B cell (primary cell): ENCODE results near the gene GKN1. TPM values are rescaled to one million over a fixed set of nuclear protein-coding genes. Genes with fewer than 3 reads are reported as not detected.
A peak's percentile ranks its signal among the peaks of the same experiment; 100 is the strongest.

ENCODE experiments used
- ATAC-seq: fragments of 200-7000 bp; cut with Tn5 transposase; one replicate; pipeline ENCODE4 v1.10.0; 2021; ENCODE audit warnings: low read depth, mild to moderate bottlenecking, moderate number of reproducible peaks, moderate library complexity
- CTCF ChIA-PET: fragments of 350-600 bp; sonication (Branson Sonifier 250); formaldehyde crosslinking; loops from one replicate; lab custom pipeline; 2021; ENCODE audit warnings: antibody characterized with exemption, inconsistent platforms; lab: Charles Lee
- POLR2A ChIA-PET: fragments of 350-600 bp; sonication (Branson Sonifier 250); formaldehyde crosslinking; loops from one replicate; lab custom pipeline; 2021; ENCODE audit warnings: antibody characterized with exemption; lab: Charles Lee
- DNase-seq: peaks from one replicate; pipeline ENCODE4 v3.0.0; 2013
- H2AFZ ChIP-seq: 2 replicates; pipeline ENCODE4 v1.6.1; 2012; ENCODE audit warnings: mild to moderate bottlenecking, low read depth, low read length; ENCODE audit not compliant: insufficient read depth, poor library complexity, severe bottlenecking
- H3K27ac ChIP-seq, 2 donors: 1 replicate in 1 of 2; 2 replicates in 1 of 2; pipeline ENCODE4 v1.5.1; 2012 to 2013; ENCODE audit warnings: low read length in 2 of 2, mild to moderate bottlenecking in 2 of 2, moderate library complexity in 1 of 2
- H3K27me3 ChIP-seq, 4 experiments: fragments of 200-600 bp in 1 of 4; sonication (generic) in 1 of 4; replicated peaks in 1 of 4; 1 replicate in 2 of 4; 2 replicates in 2 of 4; pipeline versions ENCODE4 v1.6.1 to v1.7.0; 2013 to 2016; ENCODE audit warnings: low read length in 3 of 4, mild to moderate bottlenecking in 2 of 4, mixed read lengths in 1 of 4, moderate library complexity in 1 of 4; ENCODE audit not compliant: insufficient read depth in 4 of 4, control insufficient read depth in 3 of 4; ENCODE audit errors: control extremely low read depth in 1 of 4
- H3K36me3 ChIP-seq, 2 experiments: replicated peaks in 1 of 2; 1 replicate in 1 of 2; 2 replicates in 1 of 2; pipeline versions ENCODE4 v1.6.1 to v1.7.1; 2013; ENCODE audit warnings: low read length in 1 of 2; ENCODE audit not compliant: insufficient read depth in 2 of 2, control insufficient read depth in 1 of 2; ENCODE audit errors: control extremely low read depth in 1 of 2, extremely low read depth in 1 of 2
- H3K4me1 ChIP-seq, 2 donors: fragments of 200-600 bp in 1 of 2; sonication (generic) in 1 of 2; 1 replicate in 1 of 2; 2 replicates in 1 of 2; pipeline versions ENCODE4 v1.5.1 to v1.6.1; 2013 to 2017; ENCODE audit warnings: low read length in 2 of 2; ENCODE audit not compliant: control insufficient read depth in 2 of 2, insufficient read depth in 2 of 2
- H3K4me2 ChIP-seq: replicated peaks from 2 replicates; pipeline ENCODE3; 2012; ENCODE audit warnings: mild to moderate bottlenecking, low read depth, low read length; ENCODE audit not compliant: poor library complexity, severe bottlenecking
- H3K4me3 ChIP-seq, 5 experiments: fragments of 200-600 bp in 1 of 5; sonication (generic) in 1 of 5; 1 replicate in 3 of 5; 2 replicates in 2 of 5; pipeline versions ENCODE4 v1.5.1 to v1.7.0; 2011 to 2016; ENCODE audit warnings: low read length in 4 of 5, mild to moderate bottlenecking in 4 of 5, low read depth in 2 of 5, control low read depth in 1 of 5, moderate library complexity in 1 of 5; ENCODE audit not compliant: insufficient read depth in 1 of 5; ENCODE audit errors: control extremely low read depth in 1 of 5, extremely low read depth in 1 of 5
- H3K79me2 ChIP-seq: fragments of 200-600 bp; sonication (generic); one replicate; pipeline ENCODE4 v1.6.0; 2016; ENCODE audit warnings: low read length; ENCODE audit not compliant: control insufficient read depth, insufficient read depth
- H3K9ac ChIP-seq: fragments of 200-600 bp; sonication (generic); 2 replicates; pipeline ENCODE4 v1.6.1; 2017; ENCODE audit warnings: mild to moderate bottlenecking, low read length, moderate library complexity
- H3K9me3 ChIP-seq, 3 donors: one replicate each; pipeline versions ENCODE4 v1.6.1 to v1.7.1; 2013; ENCODE audit warnings: low read length in 2 of 3; ENCODE audit not compliant: control insufficient read depth in 2 of 3, insufficient read depth in 1 of 3; ENCODE audit errors: control extremely low read depth in 1 of 3
- H4K20me1 ChIP-seq: 2 replicates; pipeline ENCODE4 v1.6.0; 2012; ENCODE audit warnings: mild to moderate bottlenecking, low read length; ENCODE audit not compliant: insufficient read depth, control insufficient read depth, poor library complexity, severe bottlenecking
- H3K27ac Mint-ChIP-seq: one replicate; pipeline ENCODE4 v1.8.0; 2021; ENCODE audit warnings: mixed read lengths
- H3K27me3 Mint-ChIP-seq: one replicate; pipeline ENCODE4 v1.8.0; 2021; ENCODE audit warnings: mixed read lengths
- H3K4me1 Mint-ChIP-seq: one replicate; pipeline ENCODE4 v1.8.0; 2021; ENCODE audit warnings: mixed read lengths
- H3K4me3 Mint-ChIP-seq: one replicate; pipeline ENCODE4 v1.8.0; 2021; ENCODE audit warnings: mixed read lengths
- H3K9me3 Mint-ChIP-seq: one replicate; pipeline ENCODE4 v1.8.0; 2022; ENCODE audit warnings: mixed read lengths; ENCODE audit not compliant: insufficient read depth
- CTCF ChIP-seq: fragments of 200-600 bp; IDR thresholded peaks from one replicate; pipeline ENCODE4 v1.8.0; 2022; ENCODE audit warnings: antibody characterized with exemption, mild to moderate bottlenecking
- EZH2 ChIP-seq: IDR thresholded peaks from 2 replicates; pipeline ENCODE4 v1.6.1; 2012; ENCODE audit warnings: borderline replicate concordance, low read depth, mild to moderate bottlenecking, moderate library complexity, low read length; ENCODE audit not compliant: insufficient read depth, poor library complexity, severe bottlenecking
- WGBS: methylation state at CpG from one replicate; pipeline ENCODE4 v1.1.5; 2013; ENCODE audit warnings: missing lambda C conversion rate; ENCODE audit not compliant: insufficient coverage; 5-methylcytosine and 5-hydroxymethylcytosine counted together
- intact Hi-C: fragments of 100-400 bp; cut with micrococcal nuclease; formaldehyde crosslinking; loops from one replicate; pipeline ENCODE4 v1.10.0; 2022
- polyA plus RNA-seq: library from polyadenylated mRNA; depleted of rRNA; stranded (reverse); fragments of >200 nt; gene quantifications from 2 replicates; pipeline ENCODE4 v1.2.3, GENCODE V29; 2012
- total RNA-seq, 2 donors: library from RNA; stranded (reverse); fragments of 120-200 nt in 1 of 2; gene quantifications; 1 replicate in 1 of 2; 2 replicates in 1 of 2; pipeline versions ENCODE4 v1.2.3 to v1.2.4, GENCODE V29; 2013 to 2022

GKN1 gene
- total and polyA plus RNA-seq, 2 donors (not counting 1 experiment from before 2014, with no cell fraction given): not detected

- peak; percentile 36 for TF ChIP-seq CTCF
- TF ChIP-seq EZH2: no peak
- intact Hi-C loops: loop anchor here (1.0 kb wide), 1 partner anchor 294 kb away; no protein-coding TSS in a partner anchor
- Histone ChIP-seq H3K9me3 (no peaks in the 10 kb centered on the region), H2AFZ (peak within 1 kb of the TSS; percentile 77), H3K27ac (no peak within 1 kb of the TSS), H3K27me3 (peaks cover 0 to 41% (median 34%) of the 10 kb centered on the region in 4 experiments), H3K36me3 (no peaks in the 10 kb centered on the region), H3K4me3 (peak within 1 kb of the TSS; percentile 38 to 66 (median 54)), H3K9ac (peak within 1 kb of the TSS; percentile 60), H3K4me1 (peaks cover 19 to 20% of the 10 kb centered on the region in 2 donors), H3K79me2 (no peaks in the 10 kb centered on the region), H4K20me1 (no peaks in the 10 kb centered on the region), H3K4me2 (peak within 1 kb of the TSS; percentile 91)
- DNase-seq (peak; percentile 42), ATAC-seq (no peak)
- Mint-ChIP-seq H3K9me3 (no peaks in the 10 kb centered on the region), H3K27ac (no peak within 1 kb of the TSS), H3K4me1 (peaks cover 17% of the 10 kb centered on the region), H3K4me3 (peak within 1 kb of the TSS; percentile 88), H3K27me3 (peaks cover 63% of the 10 kb centered on the region)
- ChIA-PET POLR2A (no interaction called here), CTCF (interaction anchor here (0.6 to 1.8 kb wide), 6 partner anchors 10 to 1127 kb away, joined by 3 to 5 read pairs (median 4); no protein-coding TSS in a partner anchor)
- WGBS: 2% methylated on average over 62 of the region's 63 CpGs
Observed at GRCh38 chr2:69013142-69013839, 38.9 kb downstream of the GKN1 start, which contains the start of gene ANTXR1. ANTXR1 (plus strand) TSS chr2:69013179; CDS start chr2:69013500, 321 bp downstream.
